Measurements from ENCODE around the gene FRMPD2.

DNA sequence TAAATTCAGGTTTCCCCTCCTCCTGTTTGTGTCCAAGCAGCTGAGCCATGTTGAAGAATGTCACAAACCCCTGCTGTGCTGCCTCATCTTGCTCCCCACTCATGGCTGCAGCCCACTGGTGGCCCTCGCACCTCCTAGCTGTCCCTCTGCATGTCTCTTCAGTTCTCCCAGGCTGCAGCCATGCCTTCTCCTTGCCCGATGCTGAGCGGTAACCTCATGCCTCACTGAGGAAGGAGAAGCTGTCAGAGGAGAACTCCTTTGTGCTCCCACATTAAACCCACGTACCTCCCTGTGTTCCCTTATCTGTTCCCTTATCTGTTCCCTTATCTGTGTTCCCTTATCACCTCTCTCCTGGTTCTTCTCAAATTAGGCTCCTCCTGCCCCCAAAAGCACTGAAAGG lies 10.3 kb upstream of the FRMPD2 start:
- TF ChIP-seq, protein P1, sequence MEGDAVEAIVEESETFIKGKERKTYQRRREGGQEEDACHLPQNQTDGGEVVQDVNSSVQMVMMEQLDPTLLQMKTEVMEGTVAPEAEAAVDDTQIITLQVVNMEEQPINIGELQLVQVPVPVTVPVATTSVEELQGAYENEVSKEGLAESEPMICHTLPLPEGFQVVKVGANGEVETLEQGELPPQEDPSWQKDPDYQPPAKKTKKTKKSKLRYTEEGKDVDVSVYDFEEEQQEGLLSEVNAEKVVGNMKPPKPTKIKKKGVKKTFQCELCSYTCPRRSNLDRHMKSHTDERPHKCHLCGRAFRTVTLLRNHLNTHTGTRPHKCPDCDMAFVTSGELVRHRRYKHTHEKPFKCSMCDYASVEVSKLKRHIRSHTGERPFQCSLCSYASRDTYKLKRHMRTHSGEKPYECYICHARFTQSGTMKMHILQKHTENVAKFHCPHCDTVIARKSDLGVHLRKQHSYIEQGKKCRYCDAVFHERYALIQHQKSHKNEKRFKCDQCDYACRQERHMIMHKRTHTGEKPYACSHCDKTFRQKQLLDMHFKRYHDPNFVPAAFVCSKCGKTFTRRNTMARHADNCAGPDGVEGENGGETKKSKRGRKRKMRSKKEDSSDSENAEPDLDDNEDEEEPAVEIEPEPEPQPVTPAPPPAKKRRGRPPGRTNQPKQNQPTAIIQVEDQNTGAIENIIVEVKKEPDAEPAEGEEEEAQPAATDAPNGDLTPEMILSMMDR (IDR thresholded peaks at IDR 0.05; ENCODE audit: borderline replicate concordance, extremely low read depth, low read length, poor library complexity, severe bottlenecking): no peak
- TF ChIP-seq EZH2 (IDR thresholded peaks at IDR 0.05; ENCODE audit: borderline replicate concordance, low read depth, low read length, severe bottlenecking): no peak

Measured in DND-41 (cell line).